ENCODE data around the gene KSR1. TPM values are rescaled to one million over a fixed set of nuclear protein-coding genes. Genes with fewer than 3 reads are reported as not detected.
A peak's percentile ranks its signal among the peaks of the same experiment; 100 is the strongest.
"Not testable (repeated sequence)": the region's sequence is repeated elsewhere in the genome, so short reads cannot be mapped to it uniquely, and the experiment has no call there.

Gene KSR1
- total RNA-seq, 2 donors from 2014 or later, result 36.7 to 46.7 TPM

GRCh38 chr17:27654654-27655524, 198.6 kb downstream of the KSR1 start:
- no peaks in the 10 kb centered on the region for H3K9me3 ChIP-seq (ENCODE audit: control insufficient read depth, low read length, poor library complexity, severe bottlenecking)
- Mint-ChIP-seq H3K27ac (peak overlapping the region; percentile 81), H3K4me3 (no peak overlapping the region), H3K4me1 (peaks cover 8% of the 10 kb centered on the region), H3K36me3 (ENCODE audit: low read depth) (no peaks in the 10 kb centered on the region), H3K27me3 (peaks cover 7% of the 10 kb centered on the region)
- peak; percentile 41 to 61 (median 54) for DNase-seq
- peak; percentile 77 for ATAC-seq

GRCh38 chr17:27655525-27656111, 199.4 kb downstream of the KSR1 start:
- H3K4me3 Mint-ChIP-seq; ATAC-seq; H3K9me3 ChIP-seq (ENCODE audit: control insufficient read depth, low read length, poor library complexity, severe bottlenecking); DNase-seq; H3K27me3 Mint-ChIP-seq; H3K36me3 Mint-ChIP-seq (ENCODE audit: low read depth); H3K4me1 Mint-ChIP-seq; H3K27ac Mint-ChIP-seq: not testable (repeated sequence)

GRCh38 chr17:27656620-27657019, 200.4 kb downstream of the KSR1 start:
- H3K4me3 Mint-ChIP-seq; H3K27ac Mint-ChIP-seq; H3K27me3 Mint-ChIP-seq; H3K9me3 ChIP-seq (ENCODE audit: control insufficient read depth, low read length, poor library complexity, severe bottlenecking); ATAC-seq; H3K36me3 Mint-ChIP-seq (ENCODE audit: low read depth); DNase-seq; H3K4me1 Mint-ChIP-seq: not testable (repeated sequence)

GRCh38 chr17:27657620-27658019, 201.4 kb downstream of the KSR1 start:
- H3K4me3 Mint-ChIP-seq, result no peak overlapping the region
- DNase-seq (no peak), ATAC-seq (no peak)
- H3K27ac Mint-ChIP-seq, result no peak overlapping the region
- H3K36me3 Mint-ChIP-seq (ENCODE audit: low read depth), result no peaks in the 10 kb centered on the region
- peaks cover 5% of the 10 kb centered on the region for H3K4me1 Mint-ChIP-seq
- no peaks in the 10 kb centered on the region for H3K9me3 ChIP-seq (ENCODE audit: control insufficient read depth, low read length, poor library complexity, severe bottlenecking)
- peaks cover 11% of the 10 kb centered on the region for H3K27me3 Mint-ChIP-seq

GRCh38 chr17:27659683-27660082, 203.4 kb downstream of the KSR1 start:
- DNase-seq (no peak), ATAC-seq (no peak)
- Mint-ChIP-seq H3K27ac (no peak overlapping the region), H3K4me1 (peaks cover 2% of the 10 kb centered on the region), H3K27me3 (peaks cover 11% of the 10 kb centered on the region), H3K4me3 (no peak overlapping the region), H3K36me3 (ENCODE audit: low read depth) (no peaks in the 10 kb centered on the region)
- H3K9me3 ChIP-seq (ENCODE audit: control insufficient read depth, low read length, poor library complexity, severe bottlenecking), result no peaks in the 10 kb centered on the region

GRCh38 chr17:27660436-27660835, 204.2 kb downstream of the KSR1 start:
- H3K36me3 Mint-ChIP-seq (ENCODE audit: low read depth), result no peaks in the 10 kb centered on the region
- H3K9me3 ChIP-seq (ENCODE audit: control insufficient read depth, low read length, poor library complexity, severe bottlenecking), result no peaks in the 10 kb centered on the region
- no peak overlapping the region for H3K4me3 Mint-ChIP-seq
- no peak overlapping the region for H3K27ac Mint-ChIP-seq
- DNase-seq (no peak), ATAC-seq (no peak)
- peaks cover 11% of the 10 kb centered on the region for H3K27me3 Mint-ChIP-seq
- H3K4me1 Mint-ChIP-seq, result no peaks in the 10 kb centered on the region

GRCh38 chr17:27663936-27664605, 207.8 kb downstream of the KSR1 start:
- no peak for DNase-seq
- H3K9me3 ChIP-seq (ENCODE audit: control insufficient read depth, low read length, poor library complexity, severe bottlenecking), result no peaks in the 10 kb centered on the region
- no peak for ATAC-seq
- Mint-ChIP-seq H3K36me3 (ENCODE audit: low read depth) (no peaks in the 10 kb centered on the region), H3K4me1 (no peaks in the 10 kb centered on the region), H3K4me3 (no peak overlapping the region), H3K27me3 (peaks cover 5% of the 10 kb centered on the region), H3K27ac (no peak overlapping the region)

GRCh38 chr17:27664606-27664965, 208.3 kb downstream of the KSR1 start:
- no peak for DNase-seq
- Mint-ChIP-seq H3K36me3 (ENCODE audit: low read depth) (no peaks in the 10 kb centered on the region), H3K4me3 (no peak overlapping the region), H3K27ac (no peak overlapping the region), H3K27me3 (peaks cover 5% of the 10 kb centered on the region), H3K4me1 (no peaks in the 10 kb centered on the region)
- ATAC-seq, result no peak
- H3K9me3 ChIP-seq (ENCODE audit: control insufficient read depth, low read length, poor library complexity, severe bottlenecking), result no peaks in the 10 kb centered on the region

GRCh38 chr17:27665549-27665948, 209.3 kb downstream of the KSR1 start:
- Mint-ChIP-seq H3K27me3 (peaks cover 5% of the 10 kb centered on the region), H3K27ac (no peak overlapping the region), H3K4me3 (no peak overlapping the region), H3K36me3 (ENCODE audit: low read depth) (no peaks in the 10 kb centered on the region), H3K4me1 (no peaks in the 10 kb centered on the region)
- DNase-seq, result no peak
- no peak for ATAC-seq
- no peaks in the 10 kb centered on the region for H3K9me3 ChIP-seq (ENCODE audit: control insufficient read depth, low read length, poor library complexity, severe bottlenecking)

GRCh38 chr17:27666270-27666669, 210.0 kb downstream of the KSR1 start:
- H3K27ac Mint-ChIP-seq; H3K36me3 Mint-ChIP-seq (ENCODE audit: low read depth); H3K4me1 Mint-ChIP-seq; H3K4me3 Mint-ChIP-seq; H3K27me3 Mint-ChIP-seq; H3K9me3 ChIP-seq (ENCODE audit: control insufficient read depth, low read length, poor library complexity, severe bottlenecking); ATAC-seq; DNase-seq: not testable (repeated sequence)

- no peak for DNase-seq
- H3K9me3 ChIP-seq (ENCODE audit: control insufficient read depth, low read length, poor library complexity, severe bottlenecking), result no peaks in the 10 kb centered on the region
- Mint-ChIP-seq H3K27me3 (peaks cover under 1% of the 10 kb centered on the region), H3K4me3 (no peak overlapping the region), H3K27ac (no peak overlapping the region), H3K4me1 (no peaks in the 10 kb centered on the region), H3K36me3 (ENCODE audit: low read depth) (no peaks in the 10 kb centered on the region)
- ATAC-seq, result no peak
Observed at GRCh38 chr17:27666831-27667560, 210.7 kb downstream of the KSR1 start.

GRCh38 chr17:27667656-27668487, 211.6 kb downstream of the KSR1 start:
- no peaks in the 10 kb centered on the region for H3K9me3 ChIP-seq (ENCODE audit: control insufficient read depth, low read length, poor library complexity, severe bottlenecking)
- Mint-ChIP-seq H3K36me3 (ENCODE audit: low read depth) (no peaks in the 10 kb centered on the region), H3K27me3 (no peaks in the 10 kb centered on the region), H3K4me1 (no peaks in the 10 kb centered on the region), H3K4me3 (no peak overlapping the region), H3K27ac (no peak overlapping the region)
- ATAC-seq (no peak), DNase-seq (no peak)
